DND-41 (cell line): ENCODE measurements around the gene HECTD1.
"Not testable (repeated sequence)": the region's sequence is repeated elsewhere in the genome, so short reads cannot be mapped to it uniquely, and the experiment has no call there.

Source experiments
- CTCF ChIP-seq: IDR thresholded peaks from 2 replicates; pipeline ENCODE4 v1.5.1; 2012; ENCODE audit warnings: borderline replicate concordance, low read length, moderate library complexity, mild to moderate bottlenecking; ENCODE audit not compliant: poor library complexity, severe bottlenecking; ENCODE audit errors: extremely low read depth
- EZH2 ChIP-seq: IDR thresholded peaks from 3 replicates; pipeline ENCODE4 v1.6.1; 2012; ENCODE audit warnings: borderline replicate concordance, low read depth, mild to moderate bottlenecking, moderate library complexity, low read length, inconsistent platforms; ENCODE audit not compliant: severe bottlenecking

GRCh38 chr14:31062908-31063307 is 144.7 kb downstream of the HECTD1 start:
- not testable (repeated sequence) for TF ChIP-seq CTCF, EZH2
